Measurements from ENCODE around the gene NPTN. TPM values are rescaled to one million over a fixed set of nuclear protein-coding genes. Genes with fewer than 3 reads are reported as not detected.
A peak's percentile ranks its signal among the peaks of the same experiment; 100 is the strongest.

The NPTN gene
- total and polyA plus RNA-seq, 2 donors from 2014 or later: 100 to 130 TPM

GRCh38 chr15:73620078-73620477 lies 13.1 kb downstream of the NPTN start:
- FAIRE-seq: no peak
- TF ChIP-seq CTCF (IDR thresholded peaks at IDR 0.05; ENCODE audit: borderline replicate concordance, extremely low read depth, insufficient read depth): no peak

GRCh38 chr15:73617913-73618312 lies 15.3 kb downstream of the NPTN start:
- intact Hi-C loops (cut with DNase I): no loop called here
- DNase-seq (no peak), FAIRE-seq (no peak)
- no peak overlapping the region for H3K4me3 ChIP-seq (ENCODE audit: low read length in 3 of 3)
- H3K9ac ChIP-seq (ENCODE audit: low read length in 3 of 3): no peak overlapping the region
- no peaks in the 10 kb centered on the region for H3K9me3 ChIP-seq (ENCODE audit: control insufficient read depth in 2 of 3, insufficient read depth in 1 of 3, low read length in 3 of 3)
- no peaks in the 10 kb centered on the region for H3K36me3 ChIP-seq (ENCODE audit: control insufficient read depth in 2 of 3, insufficient read depth in 3 of 3, low read length in 3 of 3)
- H3K4me1 ChIP-seq (ENCODE audit: control insufficient read depth in 2 of 3, insufficient read depth in 2 of 3, low read depth in 1 of 3, low read length in 3 of 3): peaks cover 0 to 12% (median 5%) of the 10 kb centered on the region in 3 donors
- no peak for TF ChIP-seq CTCF (IDR thresholded peaks at IDR 0.05; ENCODE audit: borderline replicate concordance, extremely low read depth, insufficient read depth)
- no peak overlapping the region for H3K27ac ChIP-seq (ENCODE audit: low read depth in 2 of 2, low read length in 2 of 2)
- no peaks in the 10 kb centered on the region for H3K27me3 ChIP-seq (ENCODE audit: control insufficient read depth, insufficient read depth, low read length)

More at GRCh38 chr15:73620078-73620477, 13.1 kb downstream of the NPTN start:
- intact Hi-C loops (cut with DNase I): no loop called here
- Histone ChIP-seq H3K36me3 (ENCODE audit: control insufficient read depth in 2 of 3, insufficient read depth in 3 of 3, low read length in 3 of 3) (no peaks in the 10 kb centered on the region), H3K27me3 (ENCODE audit: control insufficient read depth, insufficient read depth, low read length) (no peaks in the 10 kb centered on the region), H3K27ac (ENCODE audit: low read depth in 2 of 2, low read length in 2 of 2) (no peak overlapping the region), H3K4me3 (ENCODE audit: low read length in 3 of 3) (no peak overlapping the region), H3K4me1 (ENCODE audit: control insufficient read depth in 2 of 3, insufficient read depth in 2 of 3, low read depth in 1 of 3, low read length in 3 of 3) (peaks cover 0 to 23% (median 5%) of the 10 kb centered on the region in 3 donors), H3K9ac (ENCODE audit: low read length in 3 of 3) (no peak overlapping the region), H3K9me3 (ENCODE audit: control insufficient read depth in 2 of 3, insufficient read depth in 1 of 3, low read length in 3 of 3) (no peaks in the 10 kb centered on the region)
- DNase-seq: no peak

- intact Hi-C loops (cut with DNase I): no loop called here
- Histone ChIP-seq H3K9ac (ENCODE audit: low read length in 3 of 3) (no peak overlapping the region), H3K36me3 (ENCODE audit: control insufficient read depth in 2 of 3, insufficient read depth in 3 of 3, low read length in 3 of 3) (no peaks in the 10 kb centered on the region), H3K4me3 (ENCODE audit: low read length in 3 of 3) (no peak overlapping the region), H3K9me3 (ENCODE audit: control insufficient read depth in 2 of 3, insufficient read depth in 1 of 3, low read length in 3 of 3) (no peaks in the 10 kb centered on the region), H3K27ac (ENCODE audit: low read depth in 2 of 2, low read length in 2 of 2) (no peak overlapping the region), H3K4me1 (ENCODE audit: control insufficient read depth in 2 of 3, insufficient read depth in 2 of 3, low read depth in 1 of 3, low read length in 3 of 3) (peaks cover 0 to 12% (median 5%) of the 10 kb centered on the region in 3 donors), H3K27me3 (ENCODE audit: control insufficient read depth, insufficient read depth, low read length) (no peaks in the 10 kb centered on the region)
- FAIRE-seq (no peak), DNase-seq (peak in 2 of 5 donors; percentile 53 to 55)
- no peak for TF ChIP-seq CTCF (IDR thresholded peaks at IDR 0.05; ENCODE audit: borderline replicate concordance, extremely low read depth, insufficient read depth)
Observed at GRCh38 chr15:73617301-73617831, 15.8 kb downstream of the NPTN start.

GRCh38 chr15:73608941-73609340 lies 24.2 kb downstream of the NPTN start:
- Histone ChIP-seq H3K4me3 (ENCODE audit: low read length in 3 of 3) (no peak overlapping the region), H3K4me1 (ENCODE audit: control insufficient read depth in 2 of 3, insufficient read depth in 2 of 3, low read depth in 1 of 3, low read length in 3 of 3) (peaks cover 0 to 20% (median 9%) of the 10 kb centered on the region in 3 donors), H3K27me3 (ENCODE audit: control insufficient read depth, insufficient read depth, low read length) (no peaks in the 10 kb centered on the region), H3K27ac (ENCODE audit: low read depth in 2 of 2, low read length in 2 of 2) (no peak overlapping the region), H3K9ac (ENCODE audit: low read length in 3 of 3) (no peak overlapping the region), H3K36me3 (ENCODE audit: control insufficient read depth in 2 of 3, insufficient read depth in 3 of 3, low read length in 3 of 3) (no peaks in the 10 kb centered on the region), H3K9me3 (ENCODE audit: control insufficient read depth in 2 of 3, insufficient read depth in 1 of 3, low read length in 3 of 3) (no peaks in the 10 kb centered on the region)
- intact Hi-C loops (cut with DNase I): no loop called here
- no peak for FAIRE-seq
- no peak for TF ChIP-seq CTCF (IDR thresholded peaks at IDR 0.05; ENCODE audit: borderline replicate concordance, extremely low read depth, insufficient read depth)
- no peak for DNase-seq
